Germinal center (tissue), 1 donor: ENCODE measurements around the gene ASB6.

Source experiments
- DNase-seq: peaks from one replicate; pipeline ENCODE4 v3.0.0; 2012; ENCODE audit warnings: mixed read lengths, low spot score

The ASB6 gene

GRCh38 chr9:129626079-129626624, 15.8 kb downstream of the ASB6 start, which contains the start of gene NTMT1:
Gene NTMT1, plus strand, starts transcription at chr9:129626163. Its CDS starts 6,541 bp downstream, at chr9:129632704.
- DNase-seq, result peak; percentile 92

- peak; percentile 61 for DNase-seq
These were observed 17.0 kb downstream of the ASB6 start for GRCh38 chr9:129624947-129625346.

DNA sequence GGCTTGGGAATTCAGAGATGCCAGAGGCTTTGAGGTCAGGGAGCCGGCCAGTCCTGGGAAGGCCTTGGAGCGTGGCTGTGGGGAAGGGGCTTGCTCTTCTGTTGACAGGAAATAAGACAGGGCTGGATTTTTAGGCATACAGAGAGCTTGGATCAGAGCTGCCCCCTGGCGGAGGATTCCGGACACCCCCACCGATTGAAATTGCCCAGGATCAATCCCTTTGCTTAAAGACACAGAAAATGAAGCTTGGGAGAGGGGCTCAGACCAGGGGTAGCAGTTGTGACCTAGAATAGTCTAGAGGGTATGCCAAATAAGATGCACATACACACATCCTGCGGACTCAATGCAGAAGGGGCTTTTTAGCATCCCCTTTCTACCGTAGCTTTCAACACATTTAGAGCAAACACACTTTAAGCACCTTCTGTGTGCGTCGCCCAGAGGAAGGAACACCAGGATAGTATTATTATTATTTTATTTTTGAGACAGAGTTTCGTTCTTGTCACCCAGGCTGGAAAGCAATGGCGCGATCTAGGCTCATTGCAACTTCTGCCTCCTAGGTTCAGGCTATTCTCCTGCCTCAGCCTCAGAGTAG, 17.7 kb downstream of the ASB6 start:
- peak; percentile 63 for DNase-seq

GRCh38 chr9:129623331-129623730, 18.6 kb downstream of the ASB6 start:
- no peak for DNase-seq

DNA sequence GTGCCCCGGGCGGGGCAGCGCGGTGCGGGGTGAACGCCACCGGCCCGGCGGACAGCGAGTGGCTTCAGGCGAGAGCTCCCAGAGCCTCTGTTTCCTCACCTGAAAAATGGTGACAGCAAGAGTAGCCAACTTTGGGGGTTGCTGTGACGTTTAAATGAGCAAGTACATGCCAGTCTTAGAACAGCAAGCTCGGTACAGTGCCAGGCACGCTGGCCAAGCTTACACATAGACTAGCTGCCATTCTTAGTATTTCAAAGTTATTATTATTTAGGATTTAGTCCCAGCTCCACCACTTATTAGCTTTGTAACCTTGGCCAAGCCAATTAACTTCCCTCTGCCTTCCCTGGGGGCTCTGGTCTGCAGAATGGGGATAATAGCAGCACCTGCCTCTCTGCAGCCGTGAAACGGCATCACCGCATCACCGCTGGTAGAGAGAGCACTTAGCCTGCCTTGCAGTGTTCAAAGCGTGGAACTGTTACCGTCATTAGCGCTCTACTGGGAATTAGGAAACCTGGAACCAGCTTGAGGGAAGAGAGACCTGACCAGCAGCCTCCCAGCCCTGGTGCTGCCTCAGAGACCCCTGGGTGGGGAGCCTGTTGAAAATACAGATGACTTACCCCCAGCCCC, 21.2 kb downstream of the ASB6 start, which contains the start of gene C9orf50:
Gene C9orf50 (minus strand): TSS at position 433 of the 627 bp plus-strand sequence. CDS start 527 bp downstream, outside the sequence.
- DNase-seq, result no peak

DNA sequence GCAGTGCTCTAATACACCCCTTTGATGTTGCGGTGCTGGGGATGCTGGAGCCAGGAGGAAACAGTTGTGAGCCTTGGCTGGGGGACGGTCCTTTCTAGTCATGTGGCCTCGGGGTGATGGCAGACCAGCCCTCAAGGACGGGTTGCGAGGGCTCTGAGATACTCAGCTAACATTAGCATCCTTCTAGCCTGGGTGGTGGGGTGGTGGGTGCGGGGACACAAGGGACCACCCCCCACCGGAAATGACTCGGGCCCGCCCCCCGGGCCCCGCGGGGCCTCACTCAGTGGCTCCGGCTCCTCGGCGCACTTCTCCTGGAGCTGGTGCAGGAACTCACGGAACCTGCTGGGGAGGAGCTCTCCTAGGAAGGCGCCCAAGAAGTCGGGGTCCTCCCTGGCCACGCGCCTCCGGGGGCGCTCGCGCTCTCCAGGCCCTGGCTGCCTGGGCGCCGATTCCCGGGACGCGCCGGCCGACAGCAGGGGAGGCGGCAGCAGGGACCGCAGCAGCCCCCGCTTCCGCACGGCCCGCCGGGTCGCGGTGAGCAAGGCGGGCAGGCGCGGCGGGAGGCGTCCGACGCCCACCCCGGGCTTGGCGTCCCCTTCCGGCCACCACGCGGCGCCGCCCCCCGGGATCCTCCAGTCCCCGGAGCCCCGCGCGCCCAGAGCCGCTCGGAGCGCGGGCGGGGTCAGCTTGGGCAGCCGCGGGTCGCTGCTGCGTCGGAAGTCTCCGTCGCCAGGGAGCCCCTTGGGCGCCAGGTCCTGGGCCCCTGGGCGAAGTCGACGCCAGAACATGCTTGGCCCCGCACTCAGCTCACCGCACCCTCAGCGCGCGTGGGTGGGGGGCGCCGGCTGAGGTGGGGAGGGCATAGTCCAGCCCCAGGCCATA, 21.9 kb downstream of the ASB6 start:
- DNase-seq, result no peak

DNA sequence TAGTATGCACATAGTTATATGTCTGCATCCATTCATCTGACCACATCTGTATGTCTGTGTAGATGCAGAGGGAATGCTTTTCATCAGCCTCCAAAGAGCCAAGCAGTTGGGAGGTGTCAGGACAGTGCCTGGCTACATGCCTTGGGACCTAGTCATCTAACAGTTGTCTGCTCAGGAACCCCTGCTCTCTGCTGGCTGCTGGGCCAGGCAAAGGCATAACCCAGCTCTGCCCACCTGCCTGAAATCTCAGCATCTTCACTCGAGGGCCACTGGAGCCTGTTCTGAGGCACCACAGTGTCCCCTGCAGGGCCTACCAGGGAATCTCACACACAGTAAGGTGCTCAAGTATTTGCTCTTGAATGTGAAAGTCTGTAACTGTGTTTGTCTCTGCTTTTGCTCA, 24.8 kb downstream of the ASB6 start:
- no peak for DNase-seq

DNA sequence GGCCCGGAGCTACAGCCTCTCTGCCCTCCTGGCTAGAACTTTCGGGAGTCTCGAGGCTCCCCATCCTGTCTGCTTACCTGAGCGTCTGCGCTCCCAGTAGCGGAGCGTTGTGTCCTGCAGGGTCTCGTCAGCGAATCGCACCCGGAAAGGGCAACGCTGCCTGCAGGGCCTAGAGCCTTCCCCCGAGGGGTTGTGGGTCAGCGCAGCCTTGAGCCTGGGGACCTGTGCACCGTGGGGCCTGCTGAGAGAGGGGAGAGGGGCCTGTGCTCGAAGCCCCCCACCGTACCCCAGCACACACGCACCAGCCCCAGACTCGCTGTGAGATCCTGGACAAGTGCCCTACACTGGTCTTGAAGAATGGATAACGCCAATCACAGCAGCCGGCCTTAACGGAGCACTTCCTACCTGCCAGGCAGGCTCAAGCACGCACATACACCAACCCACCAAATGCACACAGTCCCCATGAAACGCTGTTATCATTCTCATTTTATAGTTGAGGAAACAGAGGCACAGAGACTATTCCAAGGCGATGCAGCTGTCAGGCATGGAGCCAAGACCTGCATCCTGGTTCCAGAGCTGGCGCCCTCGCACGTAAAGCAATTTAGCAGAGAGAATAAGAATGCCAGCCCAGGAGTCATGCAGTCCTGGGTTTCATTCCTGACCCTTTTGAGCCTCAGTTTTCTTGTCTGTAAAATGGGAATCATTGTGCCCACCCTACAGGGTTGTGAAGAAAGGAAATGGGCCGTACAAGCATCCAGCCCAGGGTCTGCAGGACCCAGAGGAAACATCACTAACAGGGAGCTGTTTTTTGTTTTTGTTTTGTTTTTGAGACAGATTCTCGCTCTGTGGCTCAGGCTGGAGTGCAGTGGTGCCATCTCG, 26.3 kb downstream of the ASB6 start:
- no peak for DNase-seq

DNA sequence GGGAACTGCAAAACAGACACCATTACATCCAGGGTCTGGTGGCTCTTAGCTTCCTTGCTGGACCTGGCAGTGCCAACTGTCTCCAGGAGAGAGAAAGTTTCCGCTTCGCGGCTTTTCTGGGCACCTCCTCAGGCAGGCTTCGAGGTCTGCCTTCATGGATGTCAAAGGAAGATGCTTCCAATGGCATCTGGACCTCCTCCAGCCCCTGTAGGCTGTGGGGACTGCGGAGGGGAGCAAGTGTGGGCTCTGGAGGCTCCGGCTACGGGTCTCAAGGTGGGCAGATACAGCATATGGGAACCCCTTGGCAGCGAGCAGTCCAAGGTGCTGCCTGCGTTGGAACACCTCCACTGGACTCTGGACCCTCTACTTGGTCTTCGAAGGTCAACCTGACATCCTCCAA, 27.0 kb downstream of the ASB6 start:
- no peak for DNase-seq

- DNase-seq, result no peak
These were observed 28.3 kb downstream of the ASB6 start for GRCh38 chr9:129613520-129614175.

DNA sequence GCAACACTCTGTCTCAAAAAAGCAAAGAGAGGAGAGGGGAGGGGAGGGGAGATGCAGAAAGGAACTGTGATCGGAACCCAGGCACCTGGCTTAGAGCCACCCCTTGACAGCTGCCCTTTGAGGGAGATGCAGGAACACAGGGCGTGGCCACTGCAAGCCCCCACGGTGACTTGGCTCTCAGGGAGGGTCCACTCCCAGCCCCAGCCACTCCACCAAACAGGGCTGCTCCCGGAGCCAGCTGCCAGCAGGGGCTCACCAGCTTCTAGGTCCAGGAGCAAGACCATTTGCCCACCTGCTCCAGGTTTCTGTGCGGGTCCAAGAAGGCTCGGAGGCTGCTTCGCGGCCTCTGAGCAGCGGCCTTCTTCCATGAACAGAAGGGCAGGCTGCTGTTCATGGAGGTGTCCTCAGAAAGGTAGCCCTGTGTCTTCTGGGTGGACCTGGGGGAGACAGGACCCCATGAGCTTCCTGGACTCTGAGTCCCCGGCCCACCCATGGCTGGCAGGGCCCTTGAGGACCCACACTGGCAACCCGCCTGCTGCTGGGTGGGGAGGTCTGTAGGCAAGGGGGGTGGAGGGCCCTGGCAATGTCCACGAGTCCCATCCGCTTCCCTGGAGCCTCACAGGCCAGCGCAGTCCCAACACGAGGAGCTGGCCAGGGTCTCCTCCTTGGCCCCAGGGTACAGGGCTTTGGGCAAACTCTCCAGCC, 29.0 kb downstream of the ASB6 start:
- no peak for DNase-seq

- DNase-seq, result no peak
These were observed 29.8 kb downstream of the ASB6 start for GRCh38 chr9:129612123-129612522.

DNA sequence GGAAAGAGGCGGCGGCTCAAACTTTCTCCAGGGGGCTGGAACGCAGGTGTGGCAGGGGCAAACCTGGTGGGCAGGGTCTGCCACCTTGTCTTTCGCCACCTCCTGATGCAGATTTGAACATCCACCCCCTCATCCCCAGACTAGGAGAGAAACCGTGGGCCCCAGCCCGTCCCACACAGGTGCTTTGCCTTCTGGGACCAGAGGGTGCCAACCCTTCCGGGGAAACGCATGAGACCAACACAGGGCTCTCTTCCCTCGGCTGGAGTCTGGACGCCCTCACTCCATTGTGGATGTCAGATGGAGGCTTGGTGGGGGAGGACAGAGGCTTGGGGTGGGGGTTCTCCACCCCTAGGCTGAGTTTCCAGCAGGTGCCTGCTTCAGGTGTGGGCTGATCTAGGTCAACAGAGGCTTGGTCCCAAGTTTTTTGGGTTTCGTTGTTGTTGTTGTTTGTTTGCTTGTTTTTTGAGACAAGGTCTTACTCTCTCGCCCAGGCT, 30.6 kb downstream of the ASB6 start:
- DNase-seq, result no peak

GRCh38 chr9:129610473-129611306, 31.3 kb downstream of the ASB6 start:
- peak; percentile 81 for DNase-seq

DNA sequence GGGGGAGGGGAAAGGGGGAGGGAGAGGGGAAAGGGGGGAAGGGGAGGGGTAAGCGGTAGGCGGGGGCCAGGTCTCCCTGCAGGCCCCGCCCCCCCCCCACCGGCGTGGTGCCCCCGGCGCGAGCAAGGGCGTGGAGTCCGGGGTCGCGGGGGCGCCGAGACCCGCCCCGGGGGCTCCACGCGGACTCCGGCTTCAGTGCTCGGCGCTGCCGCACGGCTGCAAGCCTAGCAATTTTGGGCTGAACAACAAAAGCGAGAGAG, 31.8 kb downstream of the ASB6 start:
- DNase-seq, result no peak

DNA sequence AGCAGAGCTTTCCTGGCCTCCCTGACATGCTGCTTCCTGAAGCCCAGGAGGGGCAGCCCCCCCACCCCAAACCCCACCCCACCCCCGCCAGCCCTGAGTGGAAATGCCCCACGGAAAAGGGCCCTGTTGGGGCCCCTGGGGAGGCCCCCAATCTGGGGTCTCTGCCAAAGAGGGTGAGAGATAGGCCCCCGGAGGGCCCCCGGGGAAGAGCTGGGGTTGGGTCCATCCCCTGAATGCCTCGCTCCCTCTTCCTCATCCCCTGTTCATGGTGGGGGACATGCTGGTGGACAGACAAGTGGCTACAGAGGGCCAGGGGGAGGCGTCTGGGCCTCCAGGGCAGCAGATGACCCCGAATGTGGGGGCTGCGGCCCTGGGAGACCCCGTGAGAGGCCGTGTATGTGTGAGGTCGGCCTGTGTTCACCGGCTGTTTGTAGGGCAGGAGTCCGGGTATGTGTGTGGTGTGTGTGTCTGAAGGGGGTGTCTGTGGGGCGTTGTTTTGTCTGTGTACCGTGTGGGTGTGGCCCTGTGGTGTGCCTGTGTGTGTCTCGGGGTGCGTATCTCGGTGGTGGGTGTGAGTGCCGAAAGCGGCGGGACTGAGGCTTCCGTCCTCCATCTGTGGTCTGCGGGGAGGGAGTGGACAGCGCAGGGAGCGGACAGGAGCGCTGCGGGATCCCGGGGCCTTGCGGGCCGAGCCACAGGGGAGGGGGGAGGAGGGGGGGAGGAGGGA, 32.3 kb downstream of the ASB6 start:
- DNase-seq, result peak; percentile 42

DNA sequence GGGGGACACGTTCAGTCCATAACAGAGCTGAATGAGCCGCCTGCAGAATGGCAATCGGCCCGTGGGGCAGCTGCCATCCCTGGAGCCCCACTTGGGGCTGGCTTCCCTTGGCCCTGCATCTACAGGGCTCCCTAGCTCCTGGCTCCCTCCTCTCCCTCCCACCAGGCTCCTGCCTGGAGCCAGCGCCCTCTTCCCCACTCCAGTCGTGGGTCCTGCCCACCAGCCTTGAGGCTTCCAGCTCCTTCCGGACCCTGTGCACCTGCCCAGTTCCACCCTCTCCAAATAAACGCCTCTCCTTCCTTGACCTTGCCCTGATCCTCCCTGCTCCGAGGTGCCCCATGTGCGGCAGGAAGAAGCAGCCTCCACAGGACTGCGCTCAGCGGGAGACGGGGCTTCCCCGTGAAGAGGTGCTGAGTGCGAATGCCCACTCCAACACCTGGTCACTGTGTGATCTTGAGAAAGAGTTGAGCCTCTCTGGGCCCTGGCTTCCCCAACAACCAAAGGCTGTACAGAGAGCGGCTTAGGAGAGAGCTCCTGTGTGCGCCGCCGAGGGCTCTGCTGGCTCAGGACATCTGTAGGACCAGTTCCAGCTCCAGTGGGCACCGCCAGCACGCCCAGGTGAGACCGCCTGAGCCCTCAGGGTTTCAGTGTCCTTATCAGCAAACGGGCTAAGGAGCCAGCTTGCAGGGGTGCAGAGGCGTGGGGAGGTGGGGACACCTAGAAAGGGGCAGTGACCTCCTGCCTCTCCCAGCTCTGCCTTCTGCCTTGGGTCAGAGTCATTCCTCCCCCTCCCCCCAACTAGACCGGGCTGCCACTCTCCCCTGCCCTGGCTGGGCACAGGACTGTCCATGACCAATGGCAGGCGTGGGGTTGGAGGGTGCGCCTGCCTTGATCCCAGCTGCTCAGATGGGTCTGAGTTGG, 33.1 kb downstream of the ASB6 start:
- no peak for DNase-seq

- no peak for DNase-seq
These were observed 34.9 kb downstream of the ASB6 start for GRCh38 chr9:129607027-129607387.
